Ovary (tissue), 9 donors: ENCODE data around the gene CAMK1. TPM values are rescaled to one million over a fixed set of nuclear protein-coding genes. Genes with fewer than 3 reads are reported as not detected.
A peak's percentile ranks its signal among the peaks of the same experiment; 100 is the strongest.
"Not testable (repeated sequence)": the region's sequence is repeated elsewhere in the genome, so short reads cannot be mapped to it uniquely, and the experiment has no call there.

Experiments used
- DNase-seq, 5 donors: peaks; one replicate each; pipeline ENCODE4 v3.0.0-alpha.2; 2019 to 2020
- H3K27ac ChIP-seq, 2 donors: fragments of 200-600 bp; one replicate each; pipeline versions ENCODE4 v1.5.1 to v1.8.0; 2019 to 2022
- H3K27me3 ChIP-seq: fragments of 200-600 bp; one replicate; pipeline ENCODE4 v1.8.0; 2022
- H3K36me3 ChIP-seq: fragments of 200-600 bp; sonication (generic); one replicate; pipeline ENCODE4 v1.5.1; 2019
- H3K4me1 ChIP-seq: one replicate; pipeline ENCODE4 v1.8.1; 2013; ENCODE audit warnings: mild to moderate bottlenecking, moderate library complexity; ENCODE audit not compliant: insufficient read depth
- H3K4me3 ChIP-seq: fragments of 200-600 bp; sonication (generic); one replicate; pipeline ENCODE4 v1.5.1; 2017
- H3K9me3 ChIP-seq, 2 donors: fragments of 200-600 bp in 1 of 2; sonication (generic) in 1 of 2; one replicate each; pipeline versions ENCODE4 v1.5.1 to v1.8.1; 2013 to 2019; ENCODE audit warnings: mild to moderate bottlenecking in 1 of 2, moderate library complexity in 1 of 2
- CTCF ChIP-seq, 3 donors: fragments of 450-650 bp in 2 of 3; fragments of 200-600 bp in 1 of 3; IDR thresholded peaks; one replicate each; pipeline versions ENCODE4 v1.5.1 to v1.8.0; 2016 to 2022; ENCODE audit warnings: antibody characterized with exemption in 3 of 3, mild to moderate bottlenecking in 1 of 3
- EP300 ChIP-seq: sonication (generic); formaldehyde crosslinking; IDR thresholded peaks from one replicate; pipeline ENCODE4 v1.6.1; 2017; ENCODE audit warnings: antibody characterized with exemption
- POLR2A ChIP-seq: fragments of 450-650 bp; IDR thresholded peaks from one replicate; pipeline ENCODE4 v1.6.1; 2017; ENCODE audit warnings: antibody characterized with exemption, mild to moderate bottlenecking, moderate library complexity
- WGBS, 3 donors: extraction: QIAGEN DNeasy Blood & Tissue Kit in 1 of 3; methylation state at CpG; one replicate each; pipeline versions ENCODE4 v1.1.5 to v1.1.7; 2013 to 2017; 5-methylcytosine and 5-hydroxymethylcytosine counted together
- intact Hi-C, 4 donors: fragments of 100-400 bp; cut with DNase I; formaldehyde crosslinking; loops; one replicate each; pipeline versions ENCODE4 v1.11.0 to v1.15.1; 2022 to 2023
- polyA plus RNA-seq, 2 donors: library from polyadenylated mRNA; stranded (reverse); fragments of 200-250 nt in 1 of 2; fragments of 350-450 nt in 1 of 2; fragmentation: Illumina TruSeq in 1 of 2; extraction: RNeasy Lipid Tissue Mini Kit (QIAGEN cat#74804) in 1 of 2; gene quantifications; one replicate each; pipeline ENCODE4 v1.2.3, GENCODE V29; 2013 to 2014
- total RNA-seq, 7 donors: library from RNA; depleted of rRNA in 2 of 7; stranded (reverse); fragments of >200 nt in 2 of 7; fragmentation: NEBNext Ultra II Directional in 3 of 7; extraction: Animal tissue kit (Norgen Biotek cat#: 25700) in 3 of 7; gene quantifications; one replicate each; pipeline versions ENCODE4 v1.1.0 to v1.2.4, GENCODE V29; 2016 to 2023
- donor health status: DM: no; HTN: no; CAD: no; lungs with moderate emphysema.
- donor health status: DM: no; HTN: no; CAD: no.
- donor health status: Bipolar disorder and iron deficiency.
- donor health status: DM: yes; HTN: yes; CAD: no.
- donor health status: DM: no; HTN: no; CAD: no.
- donor health status: DM: yes; HTN: yes; CAD: no.

Gene CAMK1
- total and polyA plus RNA-seq, 9 donors = 34.8 to 67.3 (median 46.6) TPM

GRCh38 chr3:9777694-9778021 lies 7.9 kb upstream of the CAMK1 start:
- WGBS, 3 donors = 67 to 93% (median 88%) methylated on average over 1 of the region's 1 CpG
- Histone ChIP-seq H3K27ac (peak overlapping the region in 1 of 2 donors; percentile 20), H3K4me3 (no peak overlapping the region), H3K36me3 (no peaks in the 10 kb centered on the region), H3K4me1 (no peaks in the 10 kb centered on the region), H3K27me3 (no peaks in the 10 kb centered on the region), H3K9me3 (no peaks in the 10 kb centered on the region)
- DNase-seq = no peak
- TF ChIP-seq POLR2A (no peak), CTCF (IDR thresholded peaks at IDR 0.05) (no peak), EP300 (no peak)
- intact Hi-C loops = no loop called here

GRCh38 chr3:9776896-9777693 lies 7.3 kb upstream of the CAMK1 start:
- Histone ChIP-seq H3K36me3 (no peaks in the 10 kb centered on the region), H3K27ac (no peak overlapping the region), H3K27me3 (no peaks in the 10 kb centered on the region), H3K9me3 (no peaks in the 10 kb centered on the region), H3K4me1 (no peaks in the 10 kb centered on the region), H3K4me3 (no peak overlapping the region)
- DNase-seq = no peak
- intact Hi-C loops = no loop called here
- TF ChIP-seq EP300 = no peak
- TF ChIP-seq POLR2A = no peak
- no peak for TF ChIP-seq CTCF (IDR thresholded peaks at IDR 0.05)
- WGBS, 3 donors = 61 to 87% (median 85%) methylated on average over 5 of the region's 5 CpGs

- not testable (repeated sequence) for H3K4me3 ChIP-seq, DNase-seq, H3K27me3 ChIP-seq, H3K9me3 ChIP-seq, H3K4me1 ChIP-seq, H3K36me3 ChIP-seq
- peak overlapping the region in 1 of 2 donors; percentile 92 for H3K27ac ChIP-seq
- intact Hi-C loops = loop anchor here in 2 of 4 donors (2.0 kb wide), 1 partner anchor 22 kb away; the partner anchor contains the start of genes ARPC4 (in 2 of the 2) and TADA3 (in 2 of the 2)
- 56 to 65% (median 60%) methylated on average over 2 of the region's 2 CpGs for WGBS, 3 donors
Observed at GRCh38 chr3:9771007-9771406, 1.3 kb upstream of the CAMK1 start.

- DNase-seq = peak; percentile 99 to 100 (median 100)
- no peaks in the 10 kb centered on the region for H3K27me3 ChIP-seq
- H3K4me3 ChIP-seq = peak overlapping the region; percentile 57
- TF ChIP-seq EP300 (no peak), CTCF (IDR thresholded peaks at IDR 0.05) (no peak), POLR2A (no peak)
- peaks cover 6% of the 10 kb centered on the region for H3K4me1 ChIP-seq
- no peaks in the 10 kb centered on the region for H3K36me3 ChIP-seq
- intact Hi-C loops = loop anchor here in 2 of 4 donors (2.0 kb wide), 1 partner anchor 22 kb away; the partner anchor contains the start of genes ARPC4 (in 2 of the 2) and TADA3 (in 2 of the 2)
- H3K27ac ChIP-seq = peak overlapping the region; percentile 74 to 92
- WGBS, 3 donors = 2 to 6% (median 3%) methylated on average over 15 of the region's 15 CpGs
- H3K9me3 ChIP-seq = no peaks in the 10 kb centered on the region
Observed at GRCh38 chr3:9770276-9770812, 597 bp upstream of the CAMK1 start.

GRCh38 chr3:9769012-9769411 lies 735 bp downstream of the CAMK1 start:
- Histone ChIP-seq H3K27ac (peak overlapping the region; percentile 74 to 92), H3K27me3 (no peaks in the 10 kb centered on the region), H3K4me3 (peak overlapping the region; percentile 57), H3K9me3 (no peaks in the 10 kb centered on the region), H3K36me3 (no peaks in the 10 kb centered on the region), H3K4me1 (peaks cover 6% of the 10 kb centered on the region)
- intact Hi-C loops = no loop called here
- WGBS, 3 donors = 46 to 51% (median 47%) methylated on average over 5 of the region's 5 CpGs
- TF ChIP-seq CTCF (IDR thresholded peaks at IDR 0.05) = no peak
- no peak for TF ChIP-seq POLR2A
- DNase-seq = no peak
